Motor neuron (in vitro differentiated cells): ENCODE data around the gene FAM219A. TPM values are rescaled to one million over a fixed set of nuclear protein-coding genes. Genes with fewer than 3 reads are reported as not detected.
"Not testable (repeated sequence)": the region's sequence is repeated elsewhere in the genome, so short reads cannot be mapped to it uniquely, and the experiment has no call there.

ENCODE experiments used
- ATAC-seq, 8 experiments: fragments of 200-7000 bp; cut with Tn5 transposase; replicated peaks in 6 of 8; 2 replicates each; pipeline ENCODE4 v1.8.0; 2021; ENCODE audit warnings: mild to moderate bottlenecking in 8 of 8, moderate library complexity in 8 of 8
- H3K27ac ChIP-seq, 2 donors: fragments of 250-450 bp; sonication (Bioruptor Pico); 2 replicates each; pipeline ENCODE4 v1.9.0; 2021; ENCODE audit warnings: antibody characterized with exemption in 2 of 2, mild to moderate bottlenecking in 2 of 2, moderate library complexity in 1 of 2
- H3K4me1 ChIP-seq, 2 donors: fragments of 250-450 bp; sonication (Bioruptor Pico); replicated peaks in 1 of 2; 2 replicates each; pipeline ENCODE4 v1.6.1; 2021; ENCODE audit warnings: antibody characterized with exemption in 2 of 2, mild to moderate bottlenecking in 2 of 2, moderate library complexity in 1 of 2
- H3K4me3 ChIP-seq, 5 donors: fragments of 250-450 bp; sonication (Bioruptor Pico); 2 replicates each; pipeline ENCODE4 v1.9.0; 2021; ENCODE audit warnings: antibody characterized with exemption in 5 of 5, mild to moderate bottlenecking in 5 of 5, moderate library complexity in 4 of 5
- WGBS, 10 experiments: fragments of 450-650 bp; shearing (Covaris generic); methylation state at CpG; one replicate each; pipeline ENCODE4 v1.0.0; 2022; 5-methylcytosine and 5-hydroxymethylcytosine counted together
- in situ Hi-C, 9 experiments: fragments of 400-800 bp; cut with MboI; loops; one replicate each; pipeline ENCODE4 v1.15.0; 2021; ENCODE audit warnings: low sequenced_read_pairs in 9 of 9, low pct_unique_long_range_greater_than_20kb in 2 of 9; ENCODE audit not compliant: unreplicated experiment in 9 of 9
- total RNA-seq, 8 experiments: library from RNA; unstranded; fragments of 300-600 nt; gene quantifications; 2 replicates each; pipeline versions ENCODE4 v1.2.3 to v1.2.4, GENCODE V29; 2022

The FAM219A gene
- total RNA-seq, 8 experiments from 2014 or later = 7.5 to 55.6 (median 41.0) TPM

GRCh38 chr9:34375901-34376595 is 82.3 kb downstream of the FAM219A start:
- peak; percentile 6 to 27 (median 9) for ATAC-seq
- WGBS, 10 experiments = 16 to 60% (median 40%) methylated on average over 2 to 9 of the region's 22 CpGs; no CpG with 5 or more reads in 5 of the 10 experiments
- in situ Hi-C loops = no loop called here
- H3K4me3 ChIP-seq = peak overlapping the region; percentile 36 to 50 (median 48)
- H3K27ac ChIP-seq = no peak overlapping the region
- H3K4me1 ChIP-seq = peaks cover 10 to 16% of the 10 kb centered on the region in 2 donors

GRCh38 chr9:34374905-34375552 is 83.3 kb downstream of the FAM219A start:
- H3K27ac ChIP-seq = no peak overlapping the region
- peaks cover 6 to 11% of the 10 kb centered on the region in 2 donors for H3K4me1 ChIP-seq
- WGBS, 10 experiments = 29 to 94% (median 69%) methylated on average over 1 to 2 of the region's 5 CpGs; no CpG with 5 or more reads in 1 of the 10 experiments
- H3K4me3 ChIP-seq = no peak overlapping the region
- in situ Hi-C loops = no loop called here
- ATAC-seq = no peak

- no peak for ATAC-seq
- no peak overlapping the region for H3K27ac ChIP-seq
- H3K4me3 ChIP-seq = no peak overlapping the region
- peaks cover 4 to 6% of the 10 kb centered on the region in 2 donors for H3K4me1 ChIP-seq
- in situ Hi-C loops = no loop called here
- 50 to 100% (median 80%) methylated on average over 1 to 2 of the region's 3 CpGs; no CpG with 5 or more reads in 1 of the 10 experiments for WGBS, 10 experiments
Measured at GRCh38 chr9:34374339-34374738, 84.0 kb downstream of the FAM219A start.

- 60 to 83% (median 75%) methylated on average over 1 of the region's 2 CpGs; no CpG with 5 or more reads in 7 of the 10 experiments for WGBS, 10 experiments
- no peak overlapping the region for H3K27ac ChIP-seq
- in situ Hi-C loops = no loop called here
- no peak overlapping the region for H3K4me3 ChIP-seq
- ATAC-seq = no peak
- peaks cover 4 to 6% of the 10 kb centered on the region in 2 donors for H3K4me1 ChIP-seq
Measured at GRCh38 chr9:34373749-34374148, 84.6 kb downstream of the FAM219A start.

- H3K27ac ChIP-seq = no peak overlapping the region
- no peak overlapping the region for H3K4me3 ChIP-seq
- no peak for ATAC-seq
- WGBS, 10 experiments = 70 to 100% (median 96%) methylated on average over 2 to 23 of the region's 41 CpGs; no CpG with 5 or more reads in 3 of the 10 experiments
- peaks cover 4 to 6% of the 10 kb centered on the region in 2 donors for H3K4me1 ChIP-seq
- in situ Hi-C loops = no loop called here
Measured at GRCh38 chr9:34372467-34373011, 85.8 kb downstream of the FAM219A start.

GRCh38 chr9:34371886-34372466 is 86.4 kb downstream of the FAM219A start:
- in situ Hi-C loops = no loop called here
- Histone ChIP-seq H3K4me1 (peaks cover 4 to 6% of the 10 kb centered on the region in 2 donors), H3K27ac (no peak overlapping the region), H3K4me3 (no peak overlapping the region)
- WGBS, 10 experiments = 67 to 100% (median 99%) methylated on average over 1 to 17 of the region's 60 CpGs; no CpG with 5 or more reads in 4 of the 10 experiments
- ATAC-seq = no peak

- in situ Hi-C loops = no loop called here
- no peak overlapping the region for H3K27ac ChIP-seq
- ATAC-seq = peak in 3 of 8 experiments; percentile 33 to 77 (median 67)
- peaks cover 4 to 6% of the 10 kb centered on the region in 2 donors for H3K4me1 ChIP-seq
- WGBS, 10 experiments = 3 to 98% (median 86%) methylated on average over 1 to 74 of the region's 105 CpGs; no CpG with 5 or more reads in 4 of the 10 experiments
- no peak overlapping the region for H3K4me3 ChIP-seq
Measured at GRCh38 chr9:34370970-34371880, 87.1 kb downstream of the FAM219A start.

- in situ Hi-C loops = no loop called here
- no peak overlapping the region for H3K4me3 ChIP-seq
- ATAC-seq = peak in 1 of 8 experiments; percentile 41
Measured at GRCh38 chr9:34370335-34370969, 87.9 kb downstream of the FAM219A start.

GRCh38 chr9:34369636-34370035 is 88.7 kb downstream of the FAM219A start:
- ATAC-seq = no peak
- WGBS, 10 experiments = 87 to 93% methylated on average over 2 to 3 of the region's 4 CpGs; no CpG with 5 or more reads in 8 of the 10 experiments
- H3K27ac ChIP-seq = no peak overlapping the region

More at GRCh38 chr9:34370335-34370969, 87.9 kb downstream of the FAM219A start:
- WGBS, 10 experiments = 13 to 100% (median 89%) methylated on average over 1 to 17 of the region's 23 CpGs; no CpG with 5 or more reads in 2 of the 10 experiments
- Histone ChIP-seq H3K27ac (no peak overlapping the region), H3K4me1 (peaks cover 0 to under 1% of the 10 kb centered on the region in 2 donors)

GRCh38 chr9:34368796-34369195 is 89.6 kb downstream of the FAM219A start:
- H3K4me3 ChIP-seq, in situ Hi-C loops, H3K27ac ChIP-seq, ATAC-seq, H3K4me1 ChIP-seq: not testable (repeated sequence)
- 47 to 100% (median 81%) methylated on average over 1 to 5 of the region's 5 CpGs; no CpG with 5 or more reads in 3 of the 10 experiments for WGBS, 10 experiments

More at GRCh38 chr9:34369636-34370035, 88.7 kb downstream of the FAM219A start:
- in situ Hi-C loops = no loop called here
- Histone ChIP-seq H3K4me3 (no peak overlapping the region), H3K4me1 (no peaks in the 10 kb centered on the region)

- ATAC-seq, H3K27ac ChIP-seq, in situ Hi-C loops, H3K4me3 ChIP-seq: not testable (repeated sequence)
- peaks cover 11 to 14% of the 10 kb centered on the region in 2 donors for H3K4me1 ChIP-seq
- WGBS, 10 experiments = 20 to 90% methylated on average over 1 to 2 of the region's 3 CpGs; no CpG with 5 or more reads in 8 of the 10 experiments
Measured at GRCh38 chr9:34367751-34368410, 90.5 kb downstream of the FAM219A start.
